ENCODE measurements around the gene UBALD1. TPM values are rescaled to one million over a fixed set of nuclear protein-coding genes. Genes with fewer than 3 reads are reported as not detected.
A peak's percentile ranks its signal among the peaks of the same experiment; 100 is the strongest.

UBALD1 gene
- total RNA-seq, 2 experiments from 2014 or later: 12.2 to 13.4 TPM

GRCh38 chr16:4613636-4614570 is 785 bp downstream of the UBALD1 start:
- no peak for TF ChIP-seq CTCF (IDR thresholded peaks at IDR 0.05)
- ATAC-seq: no peak
- DNase-seq: peak; percentile 51
- no peaks in the 10 kb centered on the region for H3K27me3 Mint-ChIP-seq
- no peaks in the 10 kb centered on the region for H3K9me3 Mint-ChIP-seq
- H3K4me3 Mint-ChIP-seq: peak overlapping the region; percentile 77
- H3K27ac Mint-ChIP-seq: peak overlapping the region; percentile 74
- POLR2A ChIA-PET: interaction anchor here (0.5 kb wide), 1 partner anchor 9 kb away, joined by 3 read pairs; no protein-coding TSS in a partner anchor
- no peaks in the 10 kb centered on the region for H3K36me3 Mint-ChIP-seq (ENCODE audit: low read depth)
- intact Hi-C loops (cut with micrococcal nuclease): no loop called here
- CTCF ChIA-PET: interaction anchor here (1.0 to 3.1 kb wide), 2 partner anchors 10 to 56 kb away, joined by 3 to 16 read pairs; partner anchors contain the start of gene MGRN1
- peaks cover 31% of the 10 kb centered on the region for H3K4me1 Mint-ChIP-seq (ENCODE audit: low read depth)

GRCh38 chr16:4612977-4613635 is 1.6 kb downstream of the UBALD1 start:
- intact Hi-C loops (cut with micrococcal nuclease): no loop called here
- H3K27me3 Mint-ChIP-seq: no peaks in the 10 kb centered on the region
- no peak for ATAC-seq
- ChIA-PET POLR2A (interaction anchor here (0.5 to 1.0 kb wide), 3 partner anchors 8 to 80 kb away, joined by 3 read pairs; partner anchors contain the start of gene NUDT16L1), CTCF (interaction anchor here (1.0 to 3.1 kb wide), 2 partner anchors 11 to 57 kb away, joined by 3 to 16 read pairs; partner anchors contain the start of gene MGRN1)
- no peak overlapping the region for H3K27ac Mint-ChIP-seq
- no peak for TF ChIP-seq CTCF (IDR thresholded peaks at IDR 0.05)
- peaks cover 25% of the 10 kb centered on the region for H3K4me1 Mint-ChIP-seq (ENCODE audit: low read depth)
- peak overlapping the region; percentile 77 for H3K4me3 Mint-ChIP-seq
- DNase-seq: no peak
- H3K36me3 Mint-ChIP-seq (ENCODE audit: low read depth): no peaks in the 10 kb centered on the region
- H3K9me3 Mint-ChIP-seq: no peaks in the 10 kb centered on the region

GRCh38 chr16:4612474-4612931 is 2.2 kb downstream of the UBALD1 start:
- ATAC-seq (no peak), DNase-seq (peak; percentile 40)
- no peaks in the 10 kb centered on the region for H3K9me3 Mint-ChIP-seq
- ChIA-PET POLR2A (interaction anchor here (0.8 to 1.2 kb wide), 4 partner anchors 48 to 305 kb away, joined by 3 to 4 read pairs (median 3); partner anchors contain the start of gene NUDT16L1), CTCF (interaction anchor here (1.0 to 3.1 kb wide), 2 partner anchors 12 to 58 kb away, joined by 3 to 16 read pairs; partner anchors contain the start of gene MGRN1)
- H3K4me1 Mint-ChIP-seq (ENCODE audit: low read depth): peaks cover 21% of the 10 kb centered on the region
- no peak overlapping the region for H3K4me3 Mint-ChIP-seq
- no peaks in the 10 kb centered on the region for H3K27me3 Mint-ChIP-seq
- intact Hi-C loops (cut with micrococcal nuclease): no loop called here
- TF ChIP-seq CTCF (IDR thresholded peaks at IDR 0.05): no peak
- H3K27ac Mint-ChIP-seq: no peak overlapping the region
- no peaks in the 10 kb centered on the region for H3K36me3 Mint-ChIP-seq (ENCODE audit: low read depth)

- Mint-ChIP-seq H3K36me3 (ENCODE audit: low read depth) (no peaks in the 10 kb centered on the region), H3K27me3 (no peaks in the 10 kb centered on the region), H3K4me1 (ENCODE audit: low read depth) (peaks cover 21% of the 10 kb centered on the region), H3K4me3 (no peak overlapping the region), H3K27ac (no peak overlapping the region), H3K9me3 (no peaks in the 10 kb centered on the region)
- ChIA-PET CTCF (interaction anchor here (1.2 to 3.1 kb wide), 2 partner anchors 13 to 26 kb away, joined by 3 to 16 read pairs; partner anchors contain the start of gene MGRN1), POLR2A (interaction anchor here (1.1 to 1.2 kb wide), 2 partner anchors 105 to 304 kb away, joined by 3 to 4 read pairs; no protein-coding TSS in a partner anchor)
- no peak for TF ChIP-seq CTCF (IDR thresholded peaks at IDR 0.05)
- no peak for DNase-seq
- intact Hi-C loops (cut with micrococcal nuclease): no loop called here
- no peak for ATAC-seq
Measured at GRCh38 chr16:4611337-4612021, 3.2 kb downstream of the UBALD1 start.

Measured in activated CD8-positive, alpha-beta T cell treated with anti-CD3 and anti-CD28 coated beads for 36 hours (primary cell).